HG03439 (cell line): ENCODE measurements around the gene FRMD1.
"Not testable (repeated sequence)": the region's sequence is repeated elsewhere in the genome, so short reads cannot be mapped to it uniquely, and the experiment has no call there.

Source experiments
- ATAC-seq: cut with Tn5 transposase; IDR thresholded peaks from one replicate; pipeline ENCODE4 v1.9.1; 2021; ENCODE audit warnings: mild to moderate bottlenecking, moderate library complexity; ENCODE audit not compliant: unreplicated experiment

FRMD1 gene

GRCh38 chr6:168080393-168081077 lies 1.5 kb upstream of the FRMD1 start:
- ATAC-seq, result no peak

- ATAC-seq, result no peak
Observed at GRCh38 chr6:168078175-168078942, 653 bp downstream of the FRMD1 start.

- ATAC-seq, result not testable (repeated sequence)
Observed at GRCh38 chr6:168077401-168077800, 1.6 kb downstream of the FRMD1 start.

- no peak for ATAC-seq
Observed at GRCh38 chr6:168075787-168076202, 3.2 kb downstream of the FRMD1 start.

- ATAC-seq, result no peak
Observed at GRCh38 chr6:168075216-168075615, 3.8 kb downstream of the FRMD1 start.

GRCh38 chr6:168073937-168074730 lies 4.9 kb downstream of the FRMD1 start:
- no peak for ATAC-seq

GRCh38 chr6:168072730-168073129 lies 6.3 kb downstream of the FRMD1 start:
- no peak for ATAC-seq

GRCh38 chr6:168072261-168072660 lies 6.8 kb downstream of the FRMD1 start:
- ATAC-seq, result no peak

- no peak for ATAC-seq
Observed at GRCh38 chr6:168071620-168072019, 7.4 kb downstream of the FRMD1 start.

GRCh38 chr6:168070804-168071203 lies 8.2 kb downstream of the FRMD1 start:
- ATAC-seq, result no peak

GRCh38 chr6:168067081-168067759 lies 11.8 kb downstream of the FRMD1 start:
- no peak for ATAC-seq

GRCh38 chr6:168064226-168064807 lies 14.7 kb downstream of the FRMD1 start:
- ATAC-seq, result no peak

GRCh38 chr6:168063431-168063830 lies 15.6 kb downstream of the FRMD1 start:
- ATAC-seq, result no peak

- no peak for ATAC-seq
Observed at GRCh38 chr6:168062346-168063289, 16.4 kb downstream of the FRMD1 start.

GRCh38 chr6:168061269-168062210 lies 17.5 kb downstream of the FRMD1 start:
- no peak for ATAC-seq

- no peak for ATAC-seq
Observed at GRCh38 chr6:168060521-168060931, 18.5 kb downstream of the FRMD1 start.

- no peak for ATAC-seq
Observed at GRCh38 chr6:168058691-168059551, 20.1 kb downstream of the FRMD1 start.
